IMR-90 (cell line): Measurements from ENCODE around the gene SLC25A38. TPM values are rescaled to one million over a fixed set of nuclear protein-coding genes. Genes with fewer than 3 reads are reported as not detected.

Source experiments
- ATAC-seq: fragments of 200-7000 bp; cut with Tn5 transposase; 2 replicates; pipeline ENCODE4 v1.9.1; 2020; ENCODE audit warnings: low read depth, mild to moderate bottlenecking, moderate library complexity
- BruUV-seq: library from RNA; stranded (reverse); fragments of 400-500 nt; replicated peaks from 2 replicates; lab custom pipeline; 2021; lab: Mats Ljungman, UMichigan
- CTCF ChIA-PET: fragments of 300-600 bp; formaldehyde crosslinking; extraction: SDS; loops from one replicate; lab custom pipeline; 2021; ENCODE audit warnings: antibody characterized with exemption; lab: Yijun Ruan, JAX
- POLR2A ChIA-PET: fragments of 300-600 bp; sonication (Branson Sonifier 250); formaldehyde crosslinking; loops from one replicate; lab custom pipeline; 2022; ENCODE audit warnings: antibody characterized with exemption; ENCODE audit not compliant: unreplicated experiment; lab: Charles Lee
- DNase-seq: peaks from one replicate; pipeline ENCODE4 v3.0.0; 2013
- H2AFZ ChIP-seq: replicated peaks from 2 replicates; pipeline ENCODE3; 2013; ENCODE audit warnings: low read length, mild to moderate bottlenecking; ENCODE audit not compliant: poor library complexity
- H2AK5ac ChIP-seq: 2 replicates; pipeline ENCODE4 v1.6.1; 2013; ENCODE audit warnings: low read depth, low read length, inconsistent platforms
- H2AK9ac ChIP-seq: replicated peaks from 2 replicates; pipeline ENCODE3; 2013; ENCODE audit warnings: mild to moderate bottlenecking, low read depth, low read length, moderate library complexity; ENCODE audit not compliant: poor library complexity
- H2BK120ac ChIP-seq: 2 replicates; pipeline ENCODE4 v1.6.1; 2013; ENCODE audit warnings: low read depth, low read length, inconsistent platforms
- H2BK15ac ChIP-seq: 3 replicates; pipeline ENCODE4 v1.6.1; 2013; ENCODE audit warnings: low read depth, low read length, inconsistent platforms
- H2BK20ac ChIP-seq: 2 replicates; pipeline ENCODE4 v1.6.1; 2013; ENCODE audit warnings: low read depth, mild to moderate bottlenecking, inconsistent platforms, low read length, moderate library complexity
- H2BK5ac ChIP-seq: 2 replicates; pipeline ENCODE4 v1.6.1; 2013; ENCODE audit warnings: mild to moderate bottlenecking, low read depth, low read length, inconsistent platforms; ENCODE audit not compliant: poor library complexity, severe bottlenecking
- H3K14ac ChIP-seq: replicated peaks from 2 replicates; pipeline ENCODE4 v1.6.1; 2013; ENCODE audit warnings: low read depth, low read length, inconsistent platforms
- H3K18ac ChIP-seq: 2 replicates; pipeline ENCODE4 v1.6.1; 2013; ENCODE audit warnings: low read depth, low read length, control low read depth
- H3K23ac ChIP-seq: 2 replicates; pipeline ENCODE4 v1.6.1; 2013; ENCODE audit warnings: low read depth, low read length, inconsistent platforms
- H3K27ac ChIP-seq: 2 replicates; pipeline ENCODE4 v1.5.1; 2013; ENCODE audit warnings: mild to moderate bottlenecking, control low read depth, low read length; ENCODE audit not compliant: insufficient read depth
- H3K27me3 ChIP-seq: 2 replicates; pipeline ENCODE4 v1.6.1; 2013; ENCODE audit warnings: low read length; ENCODE audit not compliant: control insufficient read depth, insufficient read depth
- H3K36me3 ChIP-seq: 2 replicates; pipeline ENCODE4 v1.6.1; 2013; ENCODE audit warnings: low read length, mixed read lengths; ENCODE audit not compliant: control insufficient read depth, insufficient read depth
- H3K4ac ChIP-seq: 2 replicates; pipeline ENCODE4 v1.6.1; 2013; ENCODE audit warnings: low read depth, low read length, inconsistent platforms
- H3K4me1 ChIP-seq: 2 replicates; pipeline ENCODE4 v1.6.1; 2013; ENCODE audit warnings: low read length, mixed read lengths; ENCODE audit not compliant: control insufficient read depth, insufficient read depth
- H3K4me2 ChIP-seq: 2 replicates; pipeline ENCODE4 v1.6.1; 2013; ENCODE audit warnings: low read depth, mild to moderate bottlenecking, control low read depth, low read length, moderate library complexity
- H3K4me3 ChIP-seq: 2 replicates; pipeline ENCODE4 v1.5.1; 2013; ENCODE audit warnings: low read depth, mild to moderate bottlenecking, control low read depth, low read length, moderate library complexity; ENCODE audit not compliant: insufficient read depth
- H3K56ac ChIP-seq: 2 replicates; pipeline ENCODE4 v1.6.1; 2013; ENCODE audit warnings: low read length, inconsistent platforms; ENCODE audit not compliant: insufficient read depth; ENCODE audit errors: extremely low read depth
- H3K79me1 ChIP-seq, 2 experiments: 2 replicates each; pipeline ENCODE4 v1.6.1; 2013; ENCODE audit warnings: low read length in 2 of 2, inconsistent platforms in 1 of 2, low read depth in 1 of 2
- H3K9ac ChIP-seq: 2 replicates; pipeline ENCODE4 v1.6.1; 2013; ENCODE audit warnings: low read depth, low read length, control low read depth
- H3K9me1 ChIP-seq: 2 replicates; pipeline ENCODE4 v1.6.1; 2013; ENCODE audit warnings: low read length, inconsistent platforms; ENCODE audit not compliant: insufficient read depth
- H3K9me3 ChIP-seq: 2 replicates; pipeline ENCODE4 v1.6.1; 2013; ENCODE audit warnings: low read length; ENCODE audit not compliant: control insufficient read depth, insufficient read depth
- H4K20me1 ChIP-seq: 2 replicates; pipeline ENCODE4 v1.6.1; 2013; ENCODE audit warnings: low read length, inconsistent platforms; ENCODE audit not compliant: insufficient read depth
- H4K5ac ChIP-seq: 2 replicates; pipeline ENCODE4 v1.6.1; 2013; ENCODE audit warnings: mild to moderate bottlenecking, low read depth, low read length, control low read depth
- H4K8ac ChIP-seq, 2 experiments: 2 replicates each; pipeline ENCODE4 v1.6.1; 2013; ENCODE audit warnings: low read depth in 2 of 2, low read length in 2 of 2, control low read depth in 1 of 2, inconsistent platforms in 1 of 2
- H4K91ac ChIP-seq: 2 replicates; pipeline ENCODE4 v1.6.1; 2013; ENCODE audit warnings: low read depth, low read length, inconsistent platforms; ENCODE audit not compliant: insufficient read depth
- BHLHE40 ChIP-seq: fragments of 150-350 bp; IDR thresholded peaks from 2 replicates; pipeline ENCODE4 v1.6.1; 2016; ENCODE audit warnings: mild to moderate bottlenecking, low read depth, low read length
- CEBPB ChIP-seq: IDR thresholded peaks from 2 replicates; pipeline ENCODE4 v1.6.1; 2012; ENCODE audit warnings: low read depth, low read length, improper control_type of control experiment
- CHD1 ChIP-seq: IDR thresholded peaks from 2 replicates; pipeline ENCODE4 v1.6.1; 2012; ENCODE audit warnings: low read depth, low read length, improper control_type of control experiment
- FOS ChIP-seq: fragments of 150-350 bp; IDR thresholded peaks from 2 replicates; pipeline ENCODE4 v1.6.1; 2016; ENCODE audit warnings: low read depth, low read length
- MAFK ChIP-seq: IDR thresholded peaks from 2 replicates; pipeline ENCODE4 v1.6.1; 2012; ENCODE audit warnings: low read depth, low read length, improper control_type of control experiment
- MAZ ChIP-seq: IDR thresholded peaks from 2 replicates; pipeline ENCODE4 v1.6.1; 2012; ENCODE audit warnings: low read depth, mild to moderate bottlenecking, low read length, improper control_type of control experiment, moderate library complexity, borderline replicate concordance
- MXI1 ChIP-seq: IDR thresholded peaks from 2 replicates; pipeline ENCODE4 v1.6.1; 2012; ENCODE audit warnings: low read depth, mild to moderate bottlenecking, low read length, moderate library complexity, borderline replicate concordance
- NFE2L2 ChIP-seq: fragments of 150-350 bp; IDR thresholded peaks from 2 replicates; pipeline ENCODE4 v1.6.1; 2016; ENCODE audit warnings: low read depth, mild to moderate bottlenecking, low read length
- POLR2A ChIP-seq: IDR thresholded peaks from 2 replicates; pipeline ENCODE4 v1.6.1; 2012; ENCODE audit warnings: mild to moderate bottlenecking, low read depth, low read length
- RAD21 ChIP-seq: IDR thresholded peaks from 2 replicates; pipeline ENCODE4 v1.6.1; 2012; ENCODE audit warnings: low read length, improper control_type of control experiment
- RCOR1 ChIP-seq: IDR thresholded peaks from 2 replicates; pipeline ENCODE4 v1.6.1; 2012; ENCODE audit warnings: mild to moderate bottlenecking, low read length, improper control_type of control experiment; ENCODE audit not compliant: insufficient replicate concordance
- RFX5 ChIP-seq: IDR thresholded peaks from 2 replicates; pipeline ENCODE4 v1.8.0; 2012; ENCODE audit warnings: low read depth, mild to moderate bottlenecking, low read length, moderate library complexity
- SMC3 ChIP-seq: fragments of 150-350 bp; IDR thresholded peaks from 2 replicates; pipeline ENCODE4 v1.6.1; 2016; ENCODE audit warnings: low read depth, mild to moderate bottlenecking, antibody characterized with exemption, low read length, moderate library complexity
- WGBS, 2 experiments: methylation state at CpG; one replicate each; pipeline versions ENCODE4 v1.1.5 to v1.1.7; 2013; ENCODE audit warnings: missing lambda C conversion rate in 2 of 2; ENCODE audit not compliant: insufficient read length in 1 of 2; ENCODE audit errors: extremely low coverage in 2 of 2; 5-methylcytosine and 5-hydroxymethylcytosine counted together
- dilution Hi-C: fragments of 300-500 bp; cut with HindIII; formaldehyde crosslinking; loops from one replicate; pipeline ENCODE4 v1.14.3; 2018; ENCODE audit warnings: low sequenced_read_pairs; ENCODE audit not compliant: unreplicated experiment
- in situ Hi-C: fragments of 300-500 bp; cut with MboI; formaldehyde crosslinking; loops from 3 replicates; pipeline ENCODE4 v1.14.3; 2019; ENCODE audit warnings: low sequenced_read_pairs, inconsistent platforms, mixed read lengths
- intact Hi-C: fragments of 100-400 bp; cut with micrococcal nuclease; formaldehyde crosslinking; loops from 2 replicates; pipeline ENCODE4 v1.10.0; 2022
- polyA plus RNA-seq, 3 experiments: library from polyadenylated mRNA; depleted of rRNA; stranded (reverse); fragments of >200 nt; gene quantifications; 2 replicates each; pipeline ENCODE4 v1.2.3, GENCODE V29; 2012; ENCODE audit warnings: low replicate concordance in 1 of 3
- total RNA-seq: library from RNA; depleted of rRNA; stranded (reverse); fragments of >200 nt; gene quantifications from 2 replicates; pipeline ENCODE4 v1.2.3, GENCODE V29; 2012
- TF ChIP-seq, protein P1 (sequence below): fragments of 150-350 bp; IDR thresholded peaks from 2 replicates; pipeline ENCODE4 v1.6.1; 2016; ENCODE audit warnings: low read depth, mild to moderate bottlenecking, low read length, moderate library complexity, borderline replicate concordance
- TF ChIP-seq, protein P2 (sequence below): fragments of 150-350 bp; IDR thresholded peaks from 2 replicates; pipeline ENCODE4 v1.6.1; 2017; ENCODE audit warnings: mild to moderate bottlenecking, antibody characterized with exemption, low read length, low read depth
- TF ChIP-seq, protein P3 (sequence below): conservative IDR thresholded peaks from 2 replicates; pipeline ENCODE4 v1.5.1; 2012; ENCODE audit warnings: mild to moderate bottlenecking, low read depth, low read length, improper control_type of control experiment

SLC25A38 gene
- total and polyA plus RNA-seq, 2 of the 4 experiments (the other 2 are of a cell fraction): 17.4 to 22.6 TPM

DNA sequence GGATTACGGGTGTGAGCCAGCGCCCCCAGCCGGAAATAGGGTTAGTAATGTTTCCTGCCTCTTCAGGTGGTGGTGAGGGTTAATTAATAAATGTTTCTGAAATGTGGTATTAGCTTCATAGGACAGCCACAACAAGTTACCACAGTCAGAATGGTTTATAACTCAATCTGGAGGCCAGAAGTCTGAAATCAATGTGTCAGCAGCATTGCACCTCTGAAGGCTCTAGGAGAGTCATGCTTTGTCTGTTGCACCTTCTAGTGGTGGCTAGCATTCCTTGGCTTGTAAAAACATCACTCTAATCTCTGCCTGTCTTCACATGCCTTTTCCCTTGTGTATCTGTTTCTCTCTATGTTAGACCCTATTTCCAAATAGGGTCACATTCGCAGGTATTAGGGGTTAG is 15.5 kb downstream of the SLC25A38 start:
- CTCF ChIA-PET: no interaction called here
- H3K4me2 ChIP-seq: no peak overlapping the region
- H2BK5ac ChIP-seq: no peak overlapping the region
- H3K27me3 ChIP-seq: no peaks in the 10 kb centered on the region
- H3K36me3 ChIP-seq: peaks cover 17% of the 10 kb centered on the region
- WGBS, 2 experiments: no CpG with 5 or more reads among the region's 4 CpGs
- H3K18ac ChIP-seq: no peak overlapping the region
- no peak overlapping the region for H2BK15ac ChIP-seq
- dilution Hi-C loops: no loop called here
- H3K4ac ChIP-seq: no peak overlapping the region
- H3K4me3 ChIP-seq: no peak overlapping the region
- no peak overlapping the region for H3K9ac ChIP-seq
- no peak overlapping the region for H3K14ac ChIP-seq
- H3K9me1 ChIP-seq: no peaks in the 10 kb centered on the region
- POLR2A ChIA-PET: no interaction called here
- no TSS peak for BruUV-seq
- no peak for TF ChIP-seq RCOR1
- TF ChIP-seq MXI1: no peak
- no peak for TF ChIP-seq CHD1
- TF ChIP-seq FOS: no peak
- TF ChIP-seq, protein P1, sequence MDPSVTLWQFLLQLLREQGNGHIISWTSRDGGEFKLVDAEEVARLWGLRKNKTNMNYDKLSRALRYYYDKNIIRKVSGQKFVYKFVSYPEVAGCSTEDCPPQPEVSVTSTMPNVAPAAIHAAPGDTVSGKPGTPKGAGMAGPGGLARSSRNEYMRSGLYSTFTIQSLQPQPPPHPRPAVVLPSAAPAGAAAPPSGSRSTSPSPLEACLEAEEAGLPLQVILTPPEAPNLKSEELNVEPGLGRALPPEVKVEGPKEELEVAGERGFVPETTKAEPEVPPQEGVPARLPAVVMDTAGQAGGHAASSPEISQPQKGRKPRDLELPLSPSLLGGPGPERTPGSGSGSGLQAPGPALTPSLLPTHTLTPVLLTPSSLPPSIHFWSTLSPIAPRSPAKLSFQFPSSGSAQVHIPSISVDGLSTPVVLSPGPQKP: no peak
- TF ChIP-seq POLR2A: no peak
- no peak for TF ChIP-seq CEBPB
- TF ChIP-seq RFX5: no peak
- TF ChIP-seq, protein P2, sequence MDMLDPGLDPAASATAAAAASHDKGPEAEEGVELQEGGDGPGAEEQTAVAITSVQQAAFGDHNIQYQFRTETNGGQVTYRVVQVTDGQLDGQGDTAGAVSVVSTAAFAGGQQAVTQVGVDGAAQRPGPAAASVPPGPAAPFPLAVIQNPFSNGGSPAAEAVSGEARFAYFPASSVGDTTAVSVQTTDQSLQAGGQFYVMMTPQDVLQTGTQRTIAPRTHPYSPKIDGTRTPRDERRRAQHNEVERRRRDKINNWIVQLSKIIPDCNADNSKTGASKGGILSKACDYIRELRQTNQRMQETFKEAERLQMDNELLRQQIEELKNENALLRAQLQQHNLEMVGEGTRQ: no peak
- TF ChIP-seq SMC3: no peak
- no peak for TF ChIP-seq BHLHE40
- no peak for TF ChIP-seq NFE2L2
- TF ChIP-seq, protein P3, sequence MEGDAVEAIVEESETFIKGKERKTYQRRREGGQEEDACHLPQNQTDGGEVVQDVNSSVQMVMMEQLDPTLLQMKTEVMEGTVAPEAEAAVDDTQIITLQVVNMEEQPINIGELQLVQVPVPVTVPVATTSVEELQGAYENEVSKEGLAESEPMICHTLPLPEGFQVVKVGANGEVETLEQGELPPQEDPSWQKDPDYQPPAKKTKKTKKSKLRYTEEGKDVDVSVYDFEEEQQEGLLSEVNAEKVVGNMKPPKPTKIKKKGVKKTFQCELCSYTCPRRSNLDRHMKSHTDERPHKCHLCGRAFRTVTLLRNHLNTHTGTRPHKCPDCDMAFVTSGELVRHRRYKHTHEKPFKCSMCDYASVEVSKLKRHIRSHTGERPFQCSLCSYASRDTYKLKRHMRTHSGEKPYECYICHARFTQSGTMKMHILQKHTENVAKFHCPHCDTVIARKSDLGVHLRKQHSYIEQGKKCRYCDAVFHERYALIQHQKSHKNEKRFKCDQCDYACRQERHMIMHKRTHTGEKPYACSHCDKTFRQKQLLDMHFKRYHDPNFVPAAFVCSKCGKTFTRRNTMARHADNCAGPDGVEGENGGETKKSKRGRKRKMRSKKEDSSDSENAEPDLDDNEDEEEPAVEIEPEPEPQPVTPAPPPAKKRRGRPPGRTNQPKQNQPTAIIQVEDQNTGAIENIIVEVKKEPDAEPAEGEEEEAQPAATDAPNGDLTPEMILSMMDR: no peak
- no peak for TF ChIP-seq RAD21
- no peak for TF ChIP-seq MAFK
- no peak for TF ChIP-seq MAZ
- no peak overlapping the region for H3K56ac ChIP-seq
- no peak overlapping the region for H4K5ac ChIP-seq
- no peak overlapping the region for H3K27ac ChIP-seq
- H4K8ac ChIP-seq: no peak overlapping the region
- no peaks in the 10 kb centered on the region for H3K9me3 ChIP-seq
- H2BK20ac ChIP-seq: no peak overlapping the region
- H2AK9ac ChIP-seq: no peak overlapping the region
- DNase-seq: no peak
- H2AK5ac ChIP-seq: no peak overlapping the region
- in situ Hi-C loops: no loop called here
- H3K23ac ChIP-seq: no peak overlapping the region
- no peak for ATAC-seq
- no peaks in the 10 kb centered on the region for H3K79me1 ChIP-seq
- H2AFZ ChIP-seq: no peak overlapping the region
- intact Hi-C loops: no loop called here
- no peak overlapping the region for H4K91ac ChIP-seq
- H4K20me1 ChIP-seq: no peaks in the 10 kb centered on the region
- H3K4me1 ChIP-seq: no peaks in the 10 kb centered on the region
- H2BK120ac ChIP-seq: no peak overlapping the region
